Measurements from ENCODE around the gene SLC4A5.
"Not testable (repeated sequence)": the region's sequence is repeated elsewhere in the genome, so short reads cannot be mapped to it uniquely, and the experiment has no call there.

DNA sequence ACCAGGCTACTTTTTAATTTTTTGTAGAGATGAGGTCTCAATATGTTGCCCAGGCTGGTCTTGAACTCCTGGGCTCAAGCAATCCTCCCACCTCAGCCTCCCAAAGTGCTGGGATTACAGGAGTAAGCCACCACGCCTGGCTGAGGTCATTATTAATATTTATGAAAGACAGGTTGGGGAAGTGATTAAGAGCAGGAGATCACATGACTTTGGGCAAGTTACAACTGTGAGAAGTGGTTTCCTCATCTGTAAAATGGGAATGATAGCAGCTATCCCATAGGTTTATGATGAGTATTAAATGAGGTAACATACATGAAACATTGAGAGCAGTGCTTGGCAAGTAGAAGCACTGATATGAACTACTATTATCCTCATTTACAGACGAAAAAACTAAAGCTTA is 7.0 kb downstream of the SLC4A5 start:
- TF ChIP-seq, protein P1, sequence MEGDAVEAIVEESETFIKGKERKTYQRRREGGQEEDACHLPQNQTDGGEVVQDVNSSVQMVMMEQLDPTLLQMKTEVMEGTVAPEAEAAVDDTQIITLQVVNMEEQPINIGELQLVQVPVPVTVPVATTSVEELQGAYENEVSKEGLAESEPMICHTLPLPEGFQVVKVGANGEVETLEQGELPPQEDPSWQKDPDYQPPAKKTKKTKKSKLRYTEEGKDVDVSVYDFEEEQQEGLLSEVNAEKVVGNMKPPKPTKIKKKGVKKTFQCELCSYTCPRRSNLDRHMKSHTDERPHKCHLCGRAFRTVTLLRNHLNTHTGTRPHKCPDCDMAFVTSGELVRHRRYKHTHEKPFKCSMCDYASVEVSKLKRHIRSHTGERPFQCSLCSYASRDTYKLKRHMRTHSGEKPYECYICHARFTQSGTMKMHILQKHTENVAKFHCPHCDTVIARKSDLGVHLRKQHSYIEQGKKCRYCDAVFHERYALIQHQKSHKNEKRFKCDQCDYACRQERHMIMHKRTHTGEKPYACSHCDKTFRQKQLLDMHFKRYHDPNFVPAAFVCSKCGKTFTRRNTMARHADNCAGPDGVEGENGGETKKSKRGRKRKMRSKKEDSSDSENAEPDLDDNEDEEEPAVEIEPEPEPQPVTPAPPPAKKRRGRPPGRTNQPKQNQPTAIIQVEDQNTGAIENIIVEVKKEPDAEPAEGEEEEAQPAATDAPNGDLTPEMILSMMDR (conservative IDR thresholded peaks at IDR 0.05; ENCODE audit: low read depth, low read length): not testable (repeated sequence)
- TF ChIP-seq EZH2 (IDR thresholded peaks at IDR 0.05; ENCODE audit: borderline replicate concordance, low read depth, low read length, poor library complexity, severe bottlenecking): not testable (repeated sequence)

Data from A673 (cell line).